ENCODE data around the gene PPP1R11.
"Not testable (repeated sequence)": the region's sequence is repeated elsewhere in the genome, so short reads cannot be mapped to it uniquely, and the experiment has no call there.

The PPP1R11 gene

GRCh38 chr6:30100154-30100553, 33.2 kb downstream of the PPP1R11 start:
- DNase-seq, result no peak

- DNase-seq, result peak; percentile 30
Observed at GRCh38 chr6:30100585-30101443, 33.8 kb downstream of the PPP1R11 start.

DNA sequence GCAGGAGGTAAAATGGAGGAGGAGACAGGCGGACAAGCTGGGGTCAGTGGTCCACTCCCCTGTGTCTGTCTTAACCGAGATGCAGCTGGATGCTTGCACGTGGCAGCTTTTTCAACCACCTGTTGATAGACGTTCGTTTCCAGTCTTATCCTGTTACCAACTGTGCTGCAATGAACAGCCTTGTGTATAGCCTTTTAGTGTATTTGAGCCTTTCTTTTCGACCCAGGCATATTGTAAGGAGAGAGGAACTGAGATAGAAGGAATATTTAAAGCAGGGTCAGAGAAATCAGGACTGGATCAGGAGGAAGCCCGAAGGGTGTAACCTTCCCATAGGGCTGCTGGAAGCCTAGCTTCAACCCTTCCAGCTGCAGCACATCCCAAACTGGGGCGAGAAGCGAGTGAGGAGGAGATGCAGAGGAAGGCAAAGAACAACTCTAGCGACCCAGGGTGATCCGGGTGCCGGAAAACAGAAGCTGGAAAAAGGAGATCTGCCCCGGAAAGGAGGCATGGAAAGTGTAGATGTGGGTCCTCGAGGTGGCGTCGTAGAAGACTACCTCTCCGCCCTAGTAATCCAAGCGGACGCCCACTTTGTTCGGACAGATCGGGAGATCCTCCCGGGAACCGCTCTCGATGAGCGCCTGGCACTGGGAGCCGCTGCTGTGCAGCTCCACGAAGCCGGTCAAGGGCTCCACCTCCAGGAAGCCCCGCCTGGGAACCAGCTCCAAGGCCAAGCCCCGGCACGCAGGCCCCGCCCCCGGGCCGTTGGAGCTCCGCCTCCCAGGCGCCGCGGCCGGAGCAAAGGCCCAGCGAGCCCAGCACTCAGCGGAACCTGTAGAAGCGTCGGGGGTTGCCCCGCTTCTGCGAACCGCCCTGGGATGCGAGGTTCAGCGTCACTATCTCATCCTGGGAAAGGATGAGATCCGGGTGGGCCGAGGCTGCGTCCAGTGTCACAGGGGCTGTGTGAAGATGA, 34.7 kb downstream of the PPP1R11 start:
- DNase-seq, result peak; percentile 89

GRCh38 chr6:30102414-30102969, 35.5 kb downstream of the PPP1R11 start:
- peak; percentile 21 for DNase-seq

- peak; percentile 92 for DNase-seq
Observed at GRCh38 chr6:30102970-30103871, 36.2 kb downstream of the PPP1R11 start.

GRCh38 chr6:30103872-30104179, 36.8 kb downstream of the PPP1R11 start:
- DNase-seq, result no peak

- DNase-seq, result no peak
Observed at GRCh38 chr6:30104661-30105060, 37.7 kb downstream of the PPP1R11 start.

GRCh38 chr6:30111266-30111856, 44.4 kb downstream of the PPP1R11 start:
- DNase-seq, result no peak

DNA sequence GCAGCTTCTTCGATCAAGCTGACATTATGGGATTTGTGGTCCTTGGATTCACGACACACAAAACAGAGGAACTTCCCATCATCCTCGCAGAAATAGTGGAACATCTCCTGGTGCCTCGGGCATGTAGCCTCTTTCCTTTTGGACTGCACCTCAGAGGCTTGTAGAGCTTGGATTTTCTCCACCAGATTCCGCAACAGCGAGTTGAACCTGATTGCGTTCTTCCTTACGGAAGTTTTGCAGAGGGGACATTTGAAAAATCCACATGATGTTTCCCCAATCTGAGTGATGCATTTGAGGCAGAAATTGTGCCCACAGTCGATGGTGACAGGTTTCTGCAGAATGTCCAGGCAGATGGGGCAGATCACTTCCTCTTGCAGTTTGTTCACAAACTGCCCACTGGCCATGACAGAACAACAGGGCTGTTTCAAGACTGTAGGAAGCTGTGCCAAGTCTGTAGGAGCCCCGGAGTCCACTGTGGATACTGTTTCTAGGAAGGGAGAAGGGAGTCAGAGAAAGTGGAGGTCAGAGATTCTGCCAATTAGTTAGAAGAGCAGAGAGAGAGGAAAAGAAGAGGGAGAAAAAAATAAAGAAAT, 45.5 kb downstream of the PPP1R11 start:
- no peak for DNase-seq

GRCh38 chr6:30113003-30113759, 46.2 kb downstream of the PPP1R11 start, which contains the start of gene TRIM31:
TSS of gene TRIM31 (minus strand) at chr6:30113090. CDS start at chr6:30112805, 285 bp downstream.
- DNase-seq, result no peak

DNA sequence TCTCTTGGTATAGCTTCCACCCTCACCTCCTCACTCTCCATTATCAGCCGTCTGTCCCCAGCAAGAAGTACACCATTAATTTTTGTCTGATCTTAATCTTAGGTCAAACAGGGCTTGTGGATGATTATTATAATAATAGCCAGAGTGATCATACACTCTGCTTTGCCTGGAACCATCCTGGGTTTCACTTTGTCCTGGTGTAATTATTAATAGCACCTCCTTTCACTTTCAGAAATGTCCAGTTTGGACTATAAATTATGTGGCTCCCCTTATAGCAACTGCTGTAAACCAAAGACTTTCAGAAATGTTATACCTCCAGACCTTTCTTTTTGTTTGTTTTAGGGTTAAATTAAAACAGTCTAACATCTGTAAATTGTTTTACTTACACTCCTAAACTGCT, 46.8 kb downstream of the PPP1R11 start:
- DNase-seq, result no peak

GRCh38 chr6:30116724-30117123, 49.7 kb downstream of the PPP1R11 start:
- DNase-seq, result no peak

DNA sequence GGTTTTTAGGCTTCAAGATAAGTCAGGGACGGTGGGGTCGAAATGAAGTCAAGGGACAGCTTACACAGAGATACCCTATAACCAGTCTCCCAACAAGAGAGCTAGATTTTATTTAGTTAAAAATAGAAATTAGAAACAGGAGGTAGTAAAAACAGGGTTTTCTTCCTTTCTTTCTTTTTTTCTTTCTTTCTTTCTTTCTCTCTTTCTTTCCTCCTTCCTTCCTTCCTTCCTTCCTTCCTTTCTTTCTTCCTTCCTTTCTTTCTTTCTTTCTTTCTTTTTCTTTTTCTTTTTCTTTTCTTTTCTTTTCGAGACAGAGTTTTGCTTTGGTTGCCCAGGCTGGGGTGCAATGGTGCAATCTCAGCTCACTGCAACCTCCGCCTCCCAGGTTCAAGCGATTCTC, 51.7 kb downstream of the PPP1R11 start:
- DNase-seq, result not testable (repeated sequence)

Data from EL (cell line).